ENCODE results near the gene CTXN2.

CTXN2 gene

GRCh38 chr15:48191574-48192225 lies at the start of gene CTXN2:
Gene CTXN2, plus strand, starts transcription at chr15:48191665. Its CDS starts 9,636 bp downstream, at chr15:48201301.
- DNase-seq = peak; percentile 69

- DNase-seq = no peak
These were observed 47.6 kb upstream of the CTXN2 start for GRCh38 chr15:48143856-48144255.

GRCh38 chr15:48144889-48145288 lies 46.6 kb upstream of the CTXN2 start:
- DNase-seq = no peak

- no peak for DNase-seq
These were observed 45.5 kb upstream of the CTXN2 start for GRCh38 chr15:48145923-48146322.

- DNase-seq = no peak
These were observed 44.1 kb upstream of the CTXN2 start for GRCh38 chr15:48147358-48147757.

- DNase-seq = no peak
These were observed 41.6 kb upstream of the CTXN2 start for GRCh38 chr15:48149858-48150257.

- no peak for DNase-seq
These were observed 37.9 kb upstream of the CTXN2 start for GRCh38 chr15:48153526-48153925.

GRCh38 chr15:48168616-48169015 lies 22.8 kb upstream of the CTXN2 start:
- DNase-seq = no peak

- DNase-seq = no peak
These were observed 20.5 kb upstream of the CTXN2 start for GRCh38 chr15:48170981-48171380.

- DNase-seq = no peak
These were observed 16.3 kb upstream of the CTXN2 start for GRCh38 chr15:48175126-48175525.

- no peak for DNase-seq
These were observed 15.4 kb upstream of the CTXN2 start for GRCh38 chr15:48176112-48176511.

- no peak for DNase-seq
These were observed 14.5 kb upstream of the CTXN2 start for GRCh38 chr15:48176957-48177356.

GRCh38 chr15:48177383-48177765 lies 14.1 kb upstream of the CTXN2 start:
- DNase-seq = peak; percentile 91

GRCh38 chr15:48177766-48178647 lies 13.5 kb upstream of the CTXN2 start, which contains the start of gene MYEF2:
Gene MYEF2, minus strand, starts transcription at chr15:48178295. Its CDS starts 58 bp downstream, at chr15:48178237.
- peak; percentile 92 for DNase-seq

GRCh38 chr15:48178648-48178931 lies 12.9 kb upstream of the CTXN2 start:
- DNase-seq = no peak

- no peak for DNase-seq
These were observed 8.7 kb upstream of the CTXN2 start for GRCh38 chr15:48182749-48183148.

GRCh38 chr15:48185529-48185928 lies 5.9 kb upstream of the CTXN2 start:
- DNase-seq = no peak

- no peak for DNase-seq
These were observed 5.2 kb upstream of the CTXN2 start for GRCh38 chr15:48186271-48186670.

GRCh38 chr15:48190932-48191573 lies 412 bp upstream of the CTXN2 start:
- DNase-seq = peak; percentile 73

GRCh38 chr15:48202068-48202467 lies 10.6 kb downstream of the CTXN2 start:
- DNase-seq = no peak

GRCh38 chr15:48205981-48206380 lies 14.5 kb downstream of the CTXN2 start, which contains the start of gene SLC12A1:
Gene SLC12A1, plus strand, starts transcription at chr15:48206302. Its CDS starts 1,418 bp downstream, at chr15:48207720.
- DNase-seq = no peak

- no peak for DNase-seq
These were observed 29.8 kb downstream of the CTXN2 start for GRCh38 chr15:48221261-48221660.

- no peak for DNase-seq
These were observed 30.4 kb downstream of the CTXN2 start for GRCh38 chr15:48221885-48222284.

GRCh38 chr15:48222627-48223026 lies 31.2 kb downstream of the CTXN2 start:
- no peak for DNase-seq

Data from retina (tissue), 1 donor.